Loucy (cell line): ENCODE measurements around the gene BSN.

ENCODE experiments used
- H2AFZ ChIP-seq: fragments of 200-600 bp; sonication (generic); 2 replicates; pipeline ENCODE4 v1.6.0; 2016; ENCODE audit warnings: antibody characterized with exemption, mild to moderate bottlenecking, low read length, moderate library complexity
- H3F3A ChIP-seq: fragments of 200-600 bp; 2 replicates; pipeline ENCODE4 v1.6.0; 2016; ENCODE audit warnings: antibody characterized with exemption, low read depth, mild to moderate bottlenecking
- H3K27me3 ChIP-seq: fragments of 200-600 bp; sonication (generic); 2 replicates; pipeline ENCODE4 v1.6.1; 2014; ENCODE audit warnings: low read length, mild to moderate bottlenecking; ENCODE audit not compliant: insufficient read depth, poor library complexity, severe bottlenecking
- H3K36me3 ChIP-seq: fragments of 200-600 bp; sonication (generic); 2 replicates; pipeline ENCODE4 v1.6.1; 2016; ENCODE audit warnings: low read length; ENCODE audit not compliant: insufficient read depth
- H3K4me1 ChIP-seq: fragments of 200-600 bp; sonication (generic); 2 replicates; pipeline ENCODE4 v1.5.1; 2014; ENCODE audit warnings: low read length, mild to moderate bottlenecking; ENCODE audit not compliant: insufficient read depth, poor library complexity, severe bottlenecking
- H3K4me2 ChIP-seq: fragments of 200-600 bp; sonication (generic); 2 replicates; pipeline ENCODE4 v1.6.0; 2014; ENCODE audit warnings: antibody characterized with exemption, low read length, low read depth, mild to moderate bottlenecking; ENCODE audit not compliant: poor library complexity, severe bottlenecking
- H3K4me3 ChIP-seq: fragments of 200-600 bp; sonication (generic); 2 replicates; pipeline ENCODE4 v1.5.1; 2014; ENCODE audit warnings: low read length, mild to moderate bottlenecking, mixed read lengths; ENCODE audit not compliant: poor library complexity, severe bottlenecking
- H3K79me2 ChIP-seq: fragments of 200-600 bp; sonication (generic); 2 replicates; pipeline ENCODE4 v1.6.1; 2014; ENCODE audit warnings: low read length; ENCODE audit not compliant: insufficient read depth
- H3K9ac ChIP-seq: fragments of 200-600 bp; sonication (generic); 2 replicates; pipeline ENCODE4 v1.6.0; 2014; ENCODE audit warnings: mild to moderate bottlenecking, low read depth, low read length, moderate library complexity; ENCODE audit not compliant: poor library complexity, severe bottlenecking
- H3K9me2 ChIP-seq: fragments of 200-600 bp; sonication (generic); replicated peaks from 2 replicates; pipeline ENCODE4 v1.6.1; 2016; ENCODE audit warnings: low read depth, low read length, mixed read lengths
- H3K9me3 ChIP-seq: fragments of 200-600 bp; sonication (generic); 2 replicates; pipeline ENCODE4 v1.6.1; 2014; ENCODE audit warnings: mild to moderate bottlenecking, antibody characterized with exemption, low read length, low read depth; ENCODE audit not compliant: insufficient read depth
- H4K20me1 ChIP-seq: fragments of 200-600 bp; sonication (generic); 2 replicates; pipeline ENCODE4 v1.6.0; 2014; ENCODE audit warnings: antibody characterized with exemption, low read length, mild to moderate bottlenecking; ENCODE audit not compliant: insufficient read depth, poor library complexity, severe bottlenecking
- CTCF ChIP-seq: fragments of 200-600 bp; sonication (generic); conservative IDR thresholded peaks from 2 replicates; pipeline ENCODE4 v1.5.1; 2014; ENCODE audit warnings: mild to moderate bottlenecking, antibody characterized with exemption, low read length
- EZH2phosphoT487 ChIP-seq: fragments of 200-600 bp; IDR thresholded peaks from 2 replicates; pipeline ENCODE4 v1.6.1; 2018; ENCODE audit warnings: antibody characterized with exemption, mild to moderate bottlenecking, moderate library complexity, borderline replicate concordance

Gene BSN

GRCh38 chr3:49663831-49664230 is 109.6 kb downstream of the BSN start:
- Histone ChIP-seq H3K79me2 (no peaks in the 10 kb centered on the region), H4K20me1 (no peaks in the 10 kb centered on the region), H3K4me3 (no peak overlapping the region), H3K4me1 (peaks cover 20% of the 10 kb centered on the region), H3K27me3 (no peaks in the 10 kb centered on the region), H3K9me2 (no peaks in the 10 kb centered on the region), H2AFZ (no peak overlapping the region), H3K36me3 (no peaks in the 10 kb centered on the region), H3K9ac (no peak overlapping the region), H3K4me2 (no peak overlapping the region), H3F3A (no peaks in the 10 kb centered on the region), H3K9me3 (no peaks in the 10 kb centered on the region)
- TF ChIP-seq EZH2phosphoT487, result no peak
- TF ChIP-seq CTCF, result no peak

- no peak overlapping the region for H3K4me2 ChIP-seq
- no peaks in the 10 kb centered on the region for H3K9me3 ChIP-seq
- TF ChIP-seq CTCF, result no peak
- no peak for TF ChIP-seq EZH2phosphoT487
- H3K9me2 ChIP-seq, result no peaks in the 10 kb centered on the region
- no peaks in the 10 kb centered on the region for H3F3A ChIP-seq
- H4K20me1 ChIP-seq, result no peaks in the 10 kb centered on the region
- no peaks in the 10 kb centered on the region for H3K27me3 ChIP-seq
- no peak overlapping the region for H2AFZ ChIP-seq
- peaks cover 20% of the 10 kb centered on the region for H3K4me1 ChIP-seq
- H3K9ac ChIP-seq, result no peak overlapping the region
- H3K79me2 ChIP-seq, result no peaks in the 10 kb centered on the region
- H3K36me3 ChIP-seq, result no peaks in the 10 kb centered on the region
- H3K4me3 ChIP-seq, result no peak overlapping the region
These were observed 110.0 kb downstream of the BSN start for GRCh38 chr3:49664300-49664699.

GRCh38 chr3:49665822-49666519 is 111.7 kb downstream of the BSN start:
- no peak overlapping the region for H3K4me3 ChIP-seq
- H3K9me2 ChIP-seq, result no peaks in the 10 kb centered on the region
- H2AFZ ChIP-seq, result peak overlapping the region; percentile 46; the same call in 1 of the 2 replicates
- no peaks in the 10 kb centered on the region for H3K27me3 ChIP-seq
- TF ChIP-seq EZH2phosphoT487, result no peak
- no peak for TF ChIP-seq CTCF
- H4K20me1 ChIP-seq, result no peaks in the 10 kb centered on the region
- peaks cover 12% of the 10 kb centered on the region for H3K4me1 ChIP-seq
- H3K79me2 ChIP-seq, result no peaks in the 10 kb centered on the region
- H3F3A ChIP-seq, result no peaks in the 10 kb centered on the region
- no peak overlapping the region for H3K4me2 ChIP-seq
- no peaks in the 10 kb centered on the region for H3K9me3 ChIP-seq
- H3K36me3 ChIP-seq, result no peaks in the 10 kb centered on the region
- peak overlapping the region; percentile 47 for H3K9ac ChIP-seq
